Naive thymus-derived CD4-positive, alpha-beta T cell (primary cell): ENCODE data around the gene BIRC3. TPM values are rescaled to one million over a fixed set of nuclear protein-coding genes. Genes with fewer than 3 reads are reported as not detected.
"Not testable (repeated sequence)": the region's sequence is repeated elsewhere in the genome, so short reads cannot be mapped to it uniquely, and the experiment has no call there.

Source experiments
- ATAC-seq: fragments of 150-1000 bp; cut with Tn5 transposase; 2 replicates; pipeline ENCODE4 v1.10.0; 2021; ENCODE audit warnings: mild to moderate bottlenecking, moderate library complexity
- CTCF ChIA-PET: fragments of 350-600 bp; sonication (Branson Sonifier 250); formaldehyde crosslinking; loops from one replicate; lab custom pipeline; 2021; ENCODE audit warnings: antibody characterized with exemption; lab: Charles Lee
- POLR2A ChIA-PET: fragments of 350-600 bp; sonication (Branson Sonifier 250); formaldehyde crosslinking; loops from one replicate; lab custom pipeline; 2021; ENCODE audit warnings: antibody characterized with exemption, inconsistent platforms; lab: Charles Lee
- DNase-seq, 9 donors: peaks; one replicate each; pipeline versions ENCODE4 v3.0.0 to v3.0.0-alpha.2; 2020 to 2022; ENCODE audit warnings: mixed read lengths in 1 of 9
- H3K27ac ChIP-seq: one replicate; pipeline ENCODE4 v1.7.0; 2013; ENCODE audit warnings: mild to moderate bottlenecking, low read depth, low read length, moderate library complexity
- H3K27me3 ChIP-seq, 2 donors: one replicate each; pipeline ENCODE4 v1.7.0; 2013; ENCODE audit warnings: low read length in 2 of 2, mild to moderate bottlenecking in 2 of 2, moderate library complexity in 2 of 2; ENCODE audit not compliant: control insufficient read depth in 2 of 2, insufficient read depth in 2 of 2
- H3K36me3 ChIP-seq, 3 experiments: 1 replicate in 2 of 3; 2 replicates in 1 of 3; pipeline ENCODE4 v1.7.0; 2013; ENCODE audit warnings: low read length in 3 of 3, mild to moderate bottlenecking in 3 of 3, moderate library complexity in 1 of 3; ENCODE audit not compliant: insufficient read depth in 3 of 3, control insufficient read depth in 2 of 3
- H3K4me1 ChIP-seq, 2 donors: one replicate each; pipeline ENCODE4 v1.7.0; 2013; ENCODE audit warnings: low read length in 2 of 2, mild to moderate bottlenecking in 2 of 2, moderate library complexity in 1 of 2; ENCODE audit not compliant: control insufficient read depth in 2 of 2, insufficient read depth in 2 of 2
- H3K4me3 ChIP-seq: 2 replicates; pipeline ENCODE4 v1.7.0; 2013; ENCODE audit warnings: mild to moderate bottlenecking, low read length
- H3K9me3 ChIP-seq, 3 experiments: 1 replicate in 2 of 3; 2 replicates in 1 of 3; pipeline ENCODE4 v1.7.0; 2013; ENCODE audit warnings: low read length in 3 of 3; ENCODE audit not compliant: control insufficient read depth in 2 of 3
- H3K27ac Mint-ChIP-seq, 9 donors: one replicate each; pipeline ENCODE4 v1.8.0; 2020 to 2022; ENCODE audit warnings: mixed read lengths in 9 of 9, mild to moderate bottlenecking in 8 of 9, moderate library complexity in 5 of 9, inconsistent platforms in 2 of 9
- H3K27me3 Mint-ChIP-seq, 5 donors: one replicate each; pipeline ENCODE4 v1.8.0; 2021 to 2022; ENCODE audit warnings: mixed read lengths in 5 of 5, mild to moderate bottlenecking in 1 of 5
- H3K36me3 Mint-ChIP-seq, 5 donors: one replicate each; pipeline ENCODE4 v1.8.0; 2020 to 2022; ENCODE audit warnings: mixed read lengths in 5 of 5, mild to moderate bottlenecking in 3 of 5, inconsistent platforms in 1 of 5
- H3K4me1 Mint-ChIP-seq, 7 donors: one replicate each; pipeline ENCODE4 v1.8.0; 2020 to 2022; ENCODE audit warnings: mixed read lengths in 7 of 7, mild to moderate bottlenecking in 3 of 7, inconsistent platforms in 1 of 7
- H3K4me3 Mint-ChIP-seq, 10 donors: one replicate each; pipeline ENCODE4 v1.8.0; 2020 to 2022; ENCODE audit warnings: mild to moderate bottlenecking in 10 of 10, mixed read lengths in 10 of 10, moderate library complexity in 6 of 10, inconsistent platforms in 2 of 10
- H3K9me3 Mint-ChIP-seq, 11 donors: one replicate each; pipeline ENCODE4 v1.8.0; 2020 to 2022; ENCODE audit warnings: mixed read lengths in 11 of 11, mild to moderate bottlenecking in 4 of 11, inconsistent platforms in 1 of 11, moderate library complexity in 1 of 11
- intact Hi-C, 2 donors: fragments of 100-400 bp; cut with micrococcal nuclease; formaldehyde crosslinking; loops; one replicate each; pipeline ENCODE4 v1.15.1; 2023
- polyA plus RNA-seq, 2 donors: library from polyadenylated mRNA; unstranded; fragments of 300-500 nt; fragmentation: Illumina TruSeq; gene quantifications; one replicate each; pipeline ENCODE4 v1.2.3, GENCODE V29; 2021
- total RNA-seq, 6 experiments: library from RNA in 5 of 6; stranded (reverse) in 5 of 6; gene quantifications; 1 replicate in 5 of 6; 2 replicates in 1 of 6; pipeline ENCODE4 v1.2.3 and lab custom pipeline; 2021 to 2026

BIRC3 gene
- total and polyA plus RNA-seq, 7 experiments from 2014 or later = 18.8 to 160 (median 68.1) TPM

- no peaks in the 10 kb centered on the region for H3K9me3 ChIP-seq
- intact Hi-C loops = loop anchor here (1.0 to 2.0 kb wide), 8 partner anchors 23 to 299 kb away; no protein-coding TSS in a partner anchor
- no peaks in the 10 kb centered on the region for H3K27me3 Mint-ChIP-seq
- H3K9me3 Mint-ChIP-seq = no peaks in the 10 kb centered on the region
- CTCF ChIA-PET = interaction anchor here (0.6 to 3.2 kb wide), 26 partner anchors 12 to 574 kb away, joined by 3 to 36 read pairs (median 5); no protein-coding TSS in a partner anchor
- H3K4me1 Mint-ChIP-seq = peaks cover 9 to 48% (median 33%) of the 10 kb centered on the region in 7 donors
- peaks cover 0 to 42% (median 8%) of the 10 kb centered on the region in 3 experiments for H3K36me3 ChIP-seq
- POLR2A ChIA-PET = interaction anchor here (0.6 to 2.1 kb wide), 5 partner anchors 23 to 86 kb away, joined by 3 to 10 read pairs (median 4); no protein-coding TSS in a partner anchor
- peak overlapping the region; percentile 16 to 93 (median 83) for H3K27ac Mint-ChIP-seq
- H3K4me3 ChIP-seq = no peak overlapping the region
- no peaks in the 10 kb centered on the region for H3K27me3 ChIP-seq
- H3K4me1 ChIP-seq = peaks cover 0 to 12% of the 10 kb centered on the region in 2 donors
- peak; percentile 77 for ATAC-seq
- no peak overlapping the region for H3K27ac ChIP-seq
- peaks cover 10 to 54% (median 39%) of the 10 kb centered on the region in 5 donors for H3K36me3 Mint-ChIP-seq
- H3K4me3 Mint-ChIP-seq = peak overlapping the region in 3 of 10 donors; percentile 4 to 28 (median 19)
- peak in 6 of 9 donors; percentile 33 to 65 (median 56) for DNase-seq
These were observed 50.1 kb downstream of the BIRC3 start for GRCh38 chr11:102367364-102367763.

GRCh38 chr11:102368472-102368871, 51.2 kb downstream of the BIRC3 start:
- ChIA-PET CTCF (interaction anchor here (0.6 to 3.2 kb wide), 9 partner anchors 7 to 242 kb away, joined by 3 to 36 read pairs (median 3); no protein-coding TSS in a partner anchor), POLR2A (interaction anchor here (0.7 to 2.1 kb wide), 4 partner anchors 10 to 83 kb away, joined by 3 to 10 read pairs (median 3); no protein-coding TSS in a partner anchor)
- Histone ChIP-seq H3K4me1 (peaks cover 0 to 9% of the 10 kb centered on the region in 2 donors), H3K4me3 (no peak overlapping the region), H3K36me3 (peaks cover 0 to 36% (median 8%) of the 10 kb centered on the region in 3 experiments), H3K27ac (no peak overlapping the region), H3K9me3 (no peaks in the 10 kb centered on the region), H3K27me3 (no peaks in the 10 kb centered on the region)
- ATAC-seq = no peak
- H3K9me3 Mint-ChIP-seq = no peaks in the 10 kb centered on the region
- intact Hi-C loops = no loop called here
- no peak overlapping the region for H3K4me3 Mint-ChIP-seq
- peaks cover 9 to 45% (median 33%) of the 10 kb centered on the region in 7 donors for H3K4me1 Mint-ChIP-seq
- peak overlapping the region in 5 of 9 donors; percentile 33 to 86 (median 58) for H3K27ac Mint-ChIP-seq
- peaks cover 10 to 46% (median 38%) of the 10 kb centered on the region in 5 donors for H3K36me3 Mint-ChIP-seq
- DNase-seq = no peak
- H3K27me3 Mint-ChIP-seq = no peaks in the 10 kb centered on the region

GRCh38 chr11:102374633-102375424, 57.5 kb downstream of the BIRC3 start:
- H3K9me3 Mint-ChIP-seq, H3K4me3 ChIP-seq, ATAC-seq, H3K9me3 ChIP-seq, H3K27me3 Mint-ChIP-seq, H3K27ac ChIP-seq, intact Hi-C loops, H3K27me3 ChIP-seq, H3K4me1 ChIP-seq: not testable (repeated sequence)
- peak in 4 of 9 donors; percentile 30 to 48 (median 38) for DNase-seq
- Mint-ChIP-seq H3K27ac (peak overlapping the region in 5 of 9 donors; percentile 24 to 90 (median 64)), H3K4me3 (peak overlapping the region in 8 of 10 donors; percentile 9 to 56 (median 43)), H3K4me1 (peaks cover 10 to 39% (median 25%) of the 10 kb centered on the region in 7 donors), H3K36me3 (peaks cover 14 to 44% (median 28%) of the 10 kb centered on the region in 5 donors)
- H3K36me3 ChIP-seq = peaks cover 12 to 26% (median 14%) of the 10 kb centered on the region in 3 experiments
- CTCF ChIA-PET = interaction anchor here (0.6 to 1.6 kb wide), 7 partner anchors 16 to 196 kb away, joined by 3 to 9 read pairs (median 3); no protein-coding TSS in a partner anchor
- POLR2A ChIA-PET = interaction anchor here (0.6 to 2.0 kb wide), 5 partner anchors 15 to 73 kb away, joined by 3 to 8 read pairs (median 5); no protein-coding TSS in a partner anchor

GRCh38 chr11:102375720-102376399, 58.6 kb downstream of the BIRC3 start:
- intact Hi-C loops = no loop called here
- ATAC-seq (no peak), DNase-seq (no peak)
- ChIA-PET POLR2A (interaction anchor here (0.6 to 2.0 kb wide), 6 partner anchors 14 to 72 kb away, joined by 3 to 8 read pairs (median 4); no protein-coding TSS in a partner anchor), CTCF (interaction anchor here (0.6 to 1.6 kb wide), 8 partner anchors 8 to 195 kb away, joined by 3 to 9 read pairs (median 3); no protein-coding TSS in a partner anchor)
- H3K36me3 Mint-ChIP-seq = peaks cover 15 to 52% (median 30%) of the 10 kb centered on the region in 5 donors
- H3K27me3 Mint-ChIP-seq = no peaks in the 10 kb centered on the region
- H3K9me3 Mint-ChIP-seq = no peaks in the 10 kb centered on the region
- Histone ChIP-seq H3K36me3 (peaks cover 12 to 35% (median 14%) of the 10 kb centered on the region in 3 experiments), H3K4me3 (no peak overlapping the region), H3K27ac (no peak overlapping the region), H3K4me1 (peaks cover 0 to 5% of the 10 kb centered on the region in 2 donors), H3K9me3 (no peaks in the 10 kb centered on the region), H3K27me3 (no peaks in the 10 kb centered on the region)
- no peak overlapping the region for H3K4me3 Mint-ChIP-seq
- peaks cover 10 to 39% (median 25%) of the 10 kb centered on the region in 7 donors for H3K4me1 Mint-ChIP-seq
- peak overlapping the region in 7 of 9 donors; percentile 0 to 70 (median 6) for H3K27ac Mint-ChIP-seq

GRCh38 chr11:102377891-102378290, 60.6 kb downstream of the BIRC3 start:
- ChIA-PET CTCF (no interaction called here), POLR2A (interaction anchor here (0.6 kb wide), 2 partner anchors 9 to 39 kb away, joined by 3 read pairs; no protein-coding TSS in a partner anchor)
- Histone ChIP-seq H3K36me3 (peaks cover 12 to 47% (median 14%) of the 10 kb centered on the region in 3 experiments), H3K9me3 (no peaks in the 10 kb centered on the region), H3K4me1 (peaks cover 0 to 5% of the 10 kb centered on the region in 2 donors), H3K27ac (no peak overlapping the region), H3K4me3 (no peak overlapping the region), H3K27me3 (no peaks in the 10 kb centered on the region)
- no peaks in the 10 kb centered on the region for H3K9me3 Mint-ChIP-seq
- no peak overlapping the region for H3K4me3 Mint-ChIP-seq
- H3K4me1 Mint-ChIP-seq = peaks cover 8 to 31% (median 20%) of the 10 kb centered on the region in 7 donors
- intact Hi-C loops = loop anchor here in 1 of 2 donors (1.0 kb wide), 1 partner anchor 8 kb away; no protein-coding TSS in a partner anchor
- DNase-seq = no peak
- peaks cover 18 to 49% (median 30%) of the 10 kb centered on the region in 5 donors for H3K36me3 Mint-ChIP-seq
- peak overlapping the region in 2 of 9 donors; percentile 2 to 3 for H3K27ac Mint-ChIP-seq
- ATAC-seq = no peak
- no peaks in the 10 kb centered on the region for H3K27me3 Mint-ChIP-seq
